Esophagus squamous epithelium (tissue), 5 donors: ENCODE results near the gene TFDP2. TPM values are rescaled to one million over a fixed set of nuclear protein-coding genes. Genes with fewer than 3 reads are reported as not detected.
"Not testable (repeated sequence)": the region's sequence is repeated elsewhere in the genome, so short reads cannot be mapped to it uniquely, and the experiment has no call there.

ENCODE experiments used
- DNase-seq: peaks from one replicate; lab custom pipeline; 2025; lab: John Stamatoyannopoulos, UW
- H3K27ac ChIP-seq, 4 donors: fragments of 200-600 bp; sonication (generic); one replicate each; pipeline ENCODE4 v1.5.1; 2016 to 2019; ENCODE audit warnings: mild to moderate bottlenecking in 1 of 4
- H3K27me3 ChIP-seq, 4 donors: fragments of 200-600 bp; sonication (generic); 1 replicate in 3 of 4; 2 replicates in 1 of 4; pipeline versions ENCODE4 v1.5.1 to v1.6.0; 2017 to 2021; ENCODE audit warnings: antibody characterized with exemption in 1 of 4
- H3K36me3 ChIP-seq, 3 donors: fragments of 200-600 bp; sonication (generic); one replicate each; pipeline ENCODE4 v1.5.1; 2016 to 2019
- H3K4me1 ChIP-seq, 3 donors: fragments of 200-600 bp; sonication (generic); one replicate each; pipeline ENCODE4 v1.5.1; 2017 to 2019
- H3K4me3 ChIP-seq, 4 donors: fragments of 200-600 bp; sonication (generic); 1 replicate in 3 of 4; 2 replicates in 1 of 4; pipeline ENCODE4 v1.5.1; 2016 to 2019; ENCODE audit warnings: mild to moderate bottlenecking in 2 of 4, moderate library complexity in 1 of 4
- H3K9me3 ChIP-seq, 3 donors: fragments of 200-600 bp; sonication (generic); one replicate each; pipeline ENCODE4 v1.5.1; 2016 to 2019
- CTCF ChIP-seq, 6 experiments: fragments of 450-650 bp in 4 of 6; fragments of 200-600 bp in 2 of 6; sonication (generic) in 2 of 6; IDR thresholded peaks; one replicate each; pipeline ENCODE4 v1.5.1; 2016 to 2019; ENCODE audit warnings: antibody characterized with exemption in 6 of 6, mild to moderate bottlenecking in 4 of 6, moderate library complexity in 4 of 6
- POLR2A ChIP-seq, 4 donors: fragments of 450-650 bp; IDR thresholded peaks; one replicate each; pipeline ENCODE4 v1.6.1; 2017; ENCODE audit warnings: antibody characterized with exemption in 4 of 4, mild to moderate bottlenecking in 4 of 4, moderate library complexity in 3 of 4
- WGBS, 2 donors: methylation state at CpG; one replicate each; pipeline ENCODE4 v1.1.5; 2018; 5-methylcytosine and 5-hydroxymethylcytosine counted together
- intact Hi-C: fragments of 100-400 bp; cut with DNase I; formaldehyde crosslinking; loops from one replicate; pipeline ENCODE4 v1.15.0; 2022
- total RNA-seq, 4 donors: library from RNA; depleted of rRNA; stranded (reverse); fragments of >200 nt; gene quantifications; one replicate each; pipeline ENCODE4 v1.1.0, GENCODE V29; 2016
- donor health status: DM: yes; HTN: yes; CAD: no.

The TFDP2 gene
- total RNA-seq, 4 donors from 2014 or later: 13.1 to 37.6 (median 18.6) TPM

GRCh38 chr3:141981084-141981483, 168.3 kb downstream of the TFDP2 start:
- Histone ChIP-seq H3K27ac (no peak overlapping the region), H3K4me3 (no peak overlapping the region), H3K4me1 (no peaks in the 10 kb centered on the region), H3K9me3 (no peaks in the 10 kb centered on the region), H3K36me3 (peaks cover 0 to 24% (median 0%) of the 10 kb centered on the region in 3 donors), H3K27me3 (no peaks in the 10 kb centered on the region)
- 90 to 96% methylated on average over 3 of the region's 3 CpGs for WGBS, 2 donors
- intact Hi-C loops: no loop called here
- DNase-seq: no peak
- no peak for TF ChIP-seq CTCF (IDR thresholded peaks at IDR 0.05)
- TF ChIP-seq POLR2A (IDR thresholded peaks at IDR 0.05): no peak

GRCh38 chr3:141979050-141979671, 170.2 kb downstream of the TFDP2 start:
- H3K27me3 ChIP-seq: no peaks in the 10 kb centered on the region
- H3K36me3 ChIP-seq: peaks cover 0 to 28% (median 0%) of the 10 kb centered on the region in 3 donors
- H3K9me3 ChIP-seq: no peaks in the 10 kb centered on the region
- TF ChIP-seq POLR2A (IDR thresholded peaks at IDR 0.05) (no peak), CTCF (IDR thresholded peaks at IDR 0.05) (no peak)
- no peaks in the 10 kb centered on the region for H3K4me1 ChIP-seq
- intact Hi-C loops: no loop called here
- no peak for DNase-seq
- no peak overlapping the region for H3K4me3 ChIP-seq
- no peak overlapping the region for H3K27ac ChIP-seq
- WGBS, 2 donors: 74 to 83% methylated on average over 5 of the region's 5 CpGs

GRCh38 chr3:141974777-141975176, 174.6 kb downstream of the TFDP2 start:
- Histone ChIP-seq H3K36me3 (peaks cover 0 to 31% (median 0%) of the 10 kb centered on the region in 3 donors), H3K4me1 (peaks cover 0 to 15% (median 3%) of the 10 kb centered on the region in 3 donors)
- H3K27ac ChIP-seq, H3K9me3 ChIP-seq, intact Hi-C loops, DNase-seq, H3K27me3 ChIP-seq, H3K4me3 ChIP-seq: not testable (repeated sequence)
- 92 to 96% methylated on average over 8 of the region's 8 CpGs for WGBS, 2 donors

GRCh38 chr3:141972399-141972798, 176.9 kb downstream of the TFDP2 start:
- Histone ChIP-seq H3K27me3 (no peaks in the 10 kb centered on the region), H3K4me3 (no peak overlapping the region), H3K27ac (peak overlapping the region in 2 of 4 donors; percentile 23 to 39), H3K9me3 (no peaks in the 10 kb centered on the region), H3K4me1 (peaks cover 0 to 22% (median 3%) of the 10 kb centered on the region in 3 donors), H3K36me3 (peaks cover 0 to 25% (median 0%) of the 10 kb centered on the region in 3 donors)
- no peak for TF ChIP-seq CTCF (IDR thresholded peaks at IDR 0.05)
- TF ChIP-seq POLR2A (IDR thresholded peaks at IDR 0.05): no peak
- DNase-seq: no peak
- WGBS, 2 donors: 28 to 46% methylated on average over 2 of the region's 2 CpGs
- intact Hi-C loops: no loop called here

GRCh38 chr3:141971571-141971970, 177.8 kb downstream of the TFDP2 start:
- 92 to 100% methylated on average over 1 of the region's 1 CpG for WGBS, 2 donors
- H3K4me1 ChIP-seq: peaks cover 0 to 23% (median 3%) of the 10 kb centered on the region in 3 donors
- intact Hi-C loops: no loop called here
- no peak for DNase-seq
- H3K4me3 ChIP-seq: no peak overlapping the region
- H3K9me3 ChIP-seq: no peaks in the 10 kb centered on the region
- H3K27me3 ChIP-seq: no peaks in the 10 kb centered on the region
- H3K27ac ChIP-seq: peak overlapping the region in 2 of 4 donors; percentile 23 to 34
- peaks cover 0 to 17% (median 0%) of the 10 kb centered on the region in 3 donors for H3K36me3 ChIP-seq
- TF ChIP-seq POLR2A (IDR thresholded peaks at IDR 0.05) (no peak), CTCF (IDR thresholded peaks at IDR 0.05) (no peak)
